ENCODE data around the gene TBX18. TPM values are rescaled to one million over a fixed set of nuclear protein-coding genes. Genes with fewer than 3 reads are reported as not detected.

Gene TBX18
- total RNA-seq, 2 experiments from 2014 or later, result not detected

DNA sequence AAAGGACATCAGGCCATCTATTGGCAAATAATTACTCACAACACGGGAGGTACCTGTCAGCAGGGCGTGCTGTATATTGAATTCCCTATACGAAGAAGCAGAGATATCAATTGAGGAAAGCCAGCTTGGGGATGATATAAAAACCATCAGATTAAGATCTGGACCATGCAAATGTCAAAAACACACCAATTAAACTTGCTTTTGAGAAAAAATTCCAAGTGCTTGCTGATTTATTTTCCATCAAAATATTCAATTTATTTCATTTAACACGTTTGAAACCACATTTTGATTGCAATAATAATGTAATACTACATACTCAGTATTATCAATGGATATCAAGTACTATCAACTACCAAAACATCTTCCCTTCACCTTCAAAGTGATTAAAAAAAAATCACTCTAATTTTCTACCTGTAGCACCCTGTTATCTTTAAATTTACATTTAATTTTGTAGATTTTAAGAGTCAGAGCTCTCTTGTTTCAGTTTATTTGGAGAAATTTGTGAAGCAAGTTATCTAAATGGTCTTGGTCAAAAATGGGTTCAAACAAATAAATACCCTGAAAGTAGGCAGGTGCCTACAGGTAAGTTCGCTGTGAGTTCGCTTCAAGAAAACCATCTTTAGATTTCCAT, 6.8 kb upstream of the TBX18 start:
- CTCF ChIA-PET, result no interaction called here
- Mint-ChIP-seq H3K4me3 (no peak overlapping the region), H3K36me3 (ENCODE audit: low read depth) (peaks cover 15% of the 10 kb centered on the region), H3K4me1 (ENCODE audit: low read depth) (peaks cover 3% of the 10 kb centered on the region), H3K27ac (no peak overlapping the region), H3K27me3 (ENCODE audit: low read depth) (peaks cover 74% of the 10 kb centered on the region), H3K9me3 (ENCODE audit: insufficient read depth) (peaks cover 10% of the 10 kb centered on the region)
- no peak for DNase-seq
- ATAC-seq, result no peak
- POLR2A ChIA-PET, result interaction anchor here (0.6 kb wide), 1 partner anchor 568 kb away, joined by 6 read pairs; no protein-coding TSS in a partner anchor

DNA sequence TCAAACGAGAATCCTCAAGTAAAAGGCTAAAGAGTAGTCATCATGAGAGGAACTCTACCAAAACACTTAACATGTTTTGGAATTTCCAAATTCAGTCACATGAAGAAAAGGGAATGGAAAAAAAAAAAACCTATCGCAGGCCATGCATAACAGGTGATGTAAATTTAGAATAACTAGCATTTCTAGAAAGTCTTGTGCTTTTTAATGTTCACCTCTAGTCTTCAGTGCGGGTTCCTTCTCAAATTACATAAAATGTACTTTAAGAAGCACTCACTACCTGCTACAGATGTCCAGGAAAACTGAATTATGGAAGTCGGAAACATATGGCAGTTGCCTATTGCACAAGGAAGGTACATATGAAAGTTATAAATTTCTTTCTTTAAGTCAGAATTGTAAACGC, 6.1 kb upstream of the TBX18 start:
- Mint-ChIP-seq H3K4me1 (ENCODE audit: low read depth) (peaks cover 3% of the 10 kb centered on the region), H3K36me3 (ENCODE audit: low read depth) (peaks cover 15% of the 10 kb centered on the region), H3K9me3 (ENCODE audit: insufficient read depth) (peaks cover 13% of the 10 kb centered on the region), H3K4me3 (no peak overlapping the region), H3K27ac (no peak overlapping the region), H3K27me3 (ENCODE audit: low read depth) (peaks cover 72% of the 10 kb centered on the region)
- POLR2A ChIA-PET, result no interaction called here
- ATAC-seq (no peak), DNase-seq (no peak)
- CTCF ChIA-PET, result no interaction called here

DNA sequence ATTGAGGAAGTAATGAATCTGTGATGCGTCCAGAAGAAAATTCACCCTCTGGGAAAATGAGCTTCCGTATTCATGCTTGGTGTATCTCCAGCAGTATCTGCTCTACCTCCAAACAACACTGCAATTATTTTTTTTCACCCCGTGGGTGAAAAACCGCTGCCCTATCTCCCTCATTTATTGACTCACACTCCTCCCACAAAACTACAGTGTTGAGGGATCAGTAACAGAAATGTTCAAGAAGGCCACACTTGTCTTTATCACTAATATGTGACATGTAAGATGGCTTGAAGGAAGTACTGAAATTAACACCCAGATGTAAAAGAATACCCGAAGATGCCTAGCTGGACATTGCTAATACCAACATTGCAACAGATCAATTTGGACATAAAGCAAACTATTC, 4.9 kb upstream of the TBX18 start:
- peaks cover 7% of the 10 kb centered on the region for H3K4me1 Mint-ChIP-seq (ENCODE audit: low read depth)
- peaks cover 19% of the 10 kb centered on the region for H3K36me3 Mint-ChIP-seq (ENCODE audit: low read depth)
- H3K27me3 Mint-ChIP-seq (ENCODE audit: low read depth), result peaks cover 71% of the 10 kb centered on the region
- POLR2A ChIA-PET, result no interaction called here
- peaks cover 19% of the 10 kb centered on the region for H3K9me3 Mint-ChIP-seq (ENCODE audit: insufficient read depth)
- no peak overlapping the region for H3K27ac Mint-ChIP-seq
- ATAC-seq, result no peak
- no peak for DNase-seq
- no peak overlapping the region for H3K4me3 Mint-ChIP-seq
- CTCF ChIA-PET, result no interaction called here

DNA sequence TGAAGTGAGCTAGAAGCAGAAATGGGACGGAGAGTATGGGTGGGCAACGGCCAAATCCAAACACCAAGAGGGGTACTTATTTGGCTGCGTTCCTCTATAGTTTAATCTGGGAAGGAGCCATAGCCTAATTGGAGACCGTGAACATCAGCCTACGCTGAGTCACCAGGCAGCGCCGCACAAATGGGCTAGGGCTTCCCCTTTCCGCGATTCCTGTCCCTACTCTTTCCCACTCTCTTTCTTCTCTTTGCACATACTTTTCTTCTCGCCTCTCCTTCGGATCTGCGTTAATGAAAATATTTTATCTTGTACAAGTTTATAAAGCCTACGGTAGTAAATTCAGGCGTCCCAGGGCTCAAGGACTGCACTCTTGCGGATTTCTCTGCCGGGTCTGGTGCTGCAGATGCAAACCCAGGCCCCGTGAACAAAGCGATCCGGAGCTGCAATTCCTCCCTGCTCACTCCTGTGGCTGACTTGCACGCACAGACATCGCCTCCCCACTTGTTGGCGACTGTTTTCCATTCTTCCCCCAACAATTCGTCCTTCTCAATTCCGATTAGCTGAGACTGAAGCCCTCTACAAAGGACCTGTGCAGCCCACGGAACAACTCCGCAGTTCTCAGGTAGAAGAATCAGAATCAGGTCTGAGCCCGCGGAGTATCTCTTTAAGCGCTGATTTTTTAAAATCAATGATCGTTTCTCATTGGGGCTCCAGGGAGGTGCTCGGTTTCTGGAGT, 4.2 kb upstream of the TBX18 start:
- no peak for ATAC-seq
- Mint-ChIP-seq H3K4me1 (ENCODE audit: low read depth) (peaks cover 9% of the 10 kb centered on the region), H3K36me3 (ENCODE audit: low read depth) (peaks cover 21% of the 10 kb centered on the region), H3K9me3 (ENCODE audit: insufficient read depth) (peaks cover 22% of the 10 kb centered on the region), H3K27ac (no peak overlapping the region), H3K27me3 (ENCODE audit: low read depth) (peaks cover 70% of the 10 kb centered on the region), H3K4me3 (no peak overlapping the region)
- no peak for DNase-seq
- ChIA-PET POLR2A (no interaction called here), CTCF (no interaction called here)

DNA sequence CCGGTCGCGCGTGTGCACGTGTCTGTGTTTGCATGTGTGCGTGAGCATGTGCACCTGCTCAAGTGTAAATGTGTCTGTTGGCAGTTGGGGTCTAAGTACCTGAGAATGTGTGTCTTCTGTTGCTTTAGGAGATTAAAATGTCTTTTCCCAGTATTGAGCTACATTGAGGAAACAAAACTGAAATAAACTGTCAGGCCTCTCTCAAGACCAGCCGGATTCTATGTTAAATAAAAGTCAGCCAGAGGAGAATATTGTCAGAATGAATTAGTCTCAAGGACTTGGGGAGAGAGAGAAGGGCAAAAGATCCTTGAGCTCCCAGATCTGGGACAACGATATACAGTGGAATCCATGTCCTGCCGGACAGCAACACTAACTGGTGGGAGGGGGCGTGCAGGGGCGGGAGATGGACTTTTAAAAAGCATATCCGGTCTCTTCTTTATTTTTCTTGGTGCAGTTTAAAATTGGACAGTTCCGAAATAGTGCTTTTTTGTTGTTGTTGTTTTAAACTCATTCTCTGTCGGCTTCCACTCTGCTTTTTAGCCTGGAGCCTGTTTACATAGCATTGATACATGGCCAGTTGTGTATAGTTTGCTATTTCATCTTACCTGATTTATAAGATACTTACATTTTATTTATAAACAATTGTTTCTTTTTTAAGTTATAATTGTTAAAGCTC, 3.3 kb upstream of the TBX18 start:
- H3K27me3 Mint-ChIP-seq (ENCODE audit: low read depth), result peaks cover 66% of the 10 kb centered on the region
- no peak overlapping the region for H3K27ac Mint-ChIP-seq
- peaks cover 21% of the 10 kb centered on the region for H3K36me3 Mint-ChIP-seq (ENCODE audit: low read depth)
- ChIA-PET CTCF (no interaction called here), POLR2A (no interaction called here)
- H3K4me3 Mint-ChIP-seq, result no peak overlapping the region
- ATAC-seq (no peak), DNase-seq (no peak)
- peaks cover 17% of the 10 kb centered on the region for H3K9me3 Mint-ChIP-seq (ENCODE audit: insufficient read depth)
- H3K4me1 Mint-ChIP-seq (ENCODE audit: low read depth), result peaks cover 10% of the 10 kb centered on the region

DNA sequence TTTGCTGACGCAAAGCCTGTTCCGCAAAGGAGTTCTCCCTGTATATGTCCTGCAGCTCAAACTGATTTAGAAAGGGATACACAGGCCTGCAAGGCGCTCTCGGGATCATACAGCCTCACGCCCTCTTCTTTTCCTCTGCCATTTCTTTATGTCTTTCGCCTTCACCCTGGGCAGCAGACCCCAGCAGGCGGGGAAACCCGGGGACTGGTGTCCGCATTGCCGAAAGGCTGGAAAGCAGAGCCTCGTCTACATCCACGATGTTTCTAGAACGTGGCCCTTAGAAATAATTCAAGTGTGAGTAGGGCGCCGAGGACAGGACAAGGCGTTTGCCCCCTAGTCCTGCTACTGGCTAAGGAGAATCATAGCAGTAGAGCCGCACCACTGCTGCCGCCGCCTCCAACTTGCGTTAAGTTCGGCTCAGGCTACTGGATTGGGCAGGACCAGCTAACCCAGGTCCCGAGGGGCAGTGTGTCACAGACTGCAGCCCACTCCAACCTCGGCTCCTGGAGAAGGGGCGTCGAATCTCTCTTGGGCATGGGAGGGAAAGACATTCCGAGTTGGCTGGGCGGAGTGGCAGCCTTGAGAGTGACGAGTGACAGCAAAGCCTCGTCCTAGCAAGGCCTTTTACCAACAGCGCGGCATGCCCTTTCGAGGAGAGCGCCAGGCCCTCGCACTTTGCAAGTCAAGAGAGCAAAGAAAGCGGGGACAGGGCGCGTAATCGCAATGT, 2.6 kb upstream of the TBX18 start:
- H3K4me1 Mint-ChIP-seq (ENCODE audit: low read depth), result peaks cover 10% of the 10 kb centered on the region
- POLR2A ChIA-PET, result no interaction called here
- DNase-seq (no peak), ATAC-seq (no peak)
- peaks cover 15% of the 10 kb centered on the region for H3K9me3 Mint-ChIP-seq (ENCODE audit: insufficient read depth)
- H3K36me3 Mint-ChIP-seq (ENCODE audit: low read depth), result peaks cover 19% of the 10 kb centered on the region
- CTCF ChIA-PET, result no interaction called here
- peaks cover 68% of the 10 kb centered on the region for H3K27me3 Mint-ChIP-seq (ENCODE audit: low read depth)
- peak overlapping the region; percentile 60 for H3K27ac Mint-ChIP-seq
- no peak overlapping the region for H3K4me3 Mint-ChIP-seq

DNA sequence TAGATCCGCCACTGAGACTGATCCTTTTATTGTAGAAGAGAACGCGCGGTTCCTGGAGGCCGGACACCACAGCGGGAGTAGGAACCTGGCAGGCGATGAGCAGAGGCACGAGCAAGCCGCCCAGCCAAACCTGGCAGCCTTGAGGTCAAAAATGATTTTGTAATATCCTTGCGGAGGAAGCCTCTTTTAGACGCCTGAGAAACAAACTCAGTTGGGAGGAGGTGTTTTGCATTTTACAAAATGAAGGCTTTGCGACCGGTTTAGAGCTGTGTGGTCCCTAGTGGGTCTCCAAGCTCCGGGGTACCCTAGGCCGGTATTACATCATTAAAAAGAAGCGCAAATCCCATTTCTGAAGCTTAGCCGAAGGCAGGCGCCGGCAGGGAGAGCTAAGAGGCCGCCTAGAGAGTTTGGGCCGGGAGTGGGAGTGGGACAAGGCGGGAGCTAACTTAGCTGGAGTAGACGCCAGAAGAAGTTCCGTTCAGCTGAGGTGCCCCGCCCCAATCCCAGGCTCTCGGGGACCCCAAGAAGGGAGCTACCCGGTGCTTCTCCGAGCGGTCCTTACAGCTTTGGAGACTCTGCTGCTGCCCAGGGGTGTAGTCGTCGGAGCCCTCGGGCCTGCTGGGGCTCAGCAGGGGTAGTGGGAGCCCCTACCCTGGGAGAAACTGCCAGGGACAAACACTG, 1.9 kb upstream of the TBX18 start:
- no peak for DNase-seq
- H3K27ac Mint-ChIP-seq, result peak overlapping the region; percentile 19
- ChIA-PET CTCF (no interaction called here), POLR2A (no interaction called here)
- peaks cover 11% of the 10 kb centered on the region for H3K9me3 Mint-ChIP-seq (ENCODE audit: insufficient read depth)
- no peak overlapping the region for H3K4me3 Mint-ChIP-seq
- peaks cover 65% of the 10 kb centered on the region for H3K27me3 Mint-ChIP-seq (ENCODE audit: low read depth)
- no peak for ATAC-seq
- H3K4me1 Mint-ChIP-seq (ENCODE audit: low read depth), result peaks cover 10% of the 10 kb centered on the region
- peaks cover 15% of the 10 kb centered on the region for H3K36me3 Mint-ChIP-seq (ENCODE audit: low read depth)

- Mint-ChIP-seq H3K27ac (peak overlapping the region; percentile 61), H3K9me3 (ENCODE audit: insufficient read depth) (peaks cover 11% of the 10 kb centered on the region), H3K4me3 (peak overlapping the region; percentile 63), H3K27me3 (ENCODE audit: low read depth) (peaks cover 64% of the 10 kb centered on the region), H3K4me1 (ENCODE audit: low read depth) (peaks cover 10% of the 10 kb centered on the region), H3K36me3 (ENCODE audit: low read depth) (peaks cover 12% of the 10 kb centered on the region)
- ChIA-PET CTCF (no interaction called here), POLR2A (no interaction called here)
- ATAC-seq (no peak), DNase-seq (no peak)
Observed at GRCh38 chr6:84763886-84764331, 489 bp downstream of the TBX18 start.

- DNase-seq (no peak), ATAC-seq (peak; percentile 15)
- H3K9me3 Mint-ChIP-seq (ENCODE audit: insufficient read depth), result peaks cover 11% of the 10 kb centered on the region
- H3K36me3 Mint-ChIP-seq (ENCODE audit: low read depth), result peaks cover 12% of the 10 kb centered on the region
- POLR2A ChIA-PET, result interaction anchor here (1.7 kb wide), 1 partner anchor 11 kb away, joined by 4 read pairs; no protein-coding TSS in a partner anchor
- H3K27ac Mint-ChIP-seq, result peak overlapping the region; percentile 63
- peaks cover 58% of the 10 kb centered on the region for H3K27me3 Mint-ChIP-seq (ENCODE audit: low read depth)
- peaks cover 10% of the 10 kb centered on the region for H3K4me1 Mint-ChIP-seq (ENCODE audit: low read depth)
- H3K4me3 Mint-ChIP-seq, result peak overlapping the region; percentile 54
- CTCF ChIA-PET, result interaction anchor here (1.0 kb wide), 1 partner anchor 11 kb away, joined by 3 read pairs; no protein-coding TSS in a partner anchor
Observed at GRCh38 chr6:84763003-84763885, 1.2 kb downstream of the TBX18 start.

- ATAC-seq, result no peak
- H3K27me3 Mint-ChIP-seq (ENCODE audit: low read depth), result peaks cover 53% of the 10 kb centered on the region
Observed at GRCh38 chr6:84762220-84763002, 2.0 kb downstream of the TBX18 start.

More at GRCh38 chr6:84762220-84763002, 2.0 kb downstream of the TBX18 start:
- Mint-ChIP-seq H3K4me3 (no peak overlapping the region), H3K36me3 (ENCODE audit: low read depth) (peaks cover 9% of the 10 kb centered on the region), H3K9me3 (ENCODE audit: insufficient read depth) (peaks cover 11% of the 10 kb centered on the region), H3K4me1 (ENCODE audit: low read depth) (peaks cover 10% of the 10 kb centered on the region), H3K27ac (no peak overlapping the region)
- POLR2A ChIA-PET, result interaction anchor here (1.7 kb wide), 1 partner anchor 12 kb away, joined by 4 read pairs; no protein-coding TSS in a partner anchor
- DNase-seq, result no peak
- CTCF ChIA-PET, result interaction anchor here (1.0 kb wide), 1 partner anchor 12 kb away, joined by 3 read pairs; no protein-coding TSS in a partner anchor

Measured in activated CD8-positive, alpha-beta T cell treated with anti-CD3 and anti-CD28 coated beads, Interleukin-2, amount 10 ng/mL, durations not matched to agents 7 days and 5 days (primary cell).